ENCODE results near the gene ANGPT4.

Gene ANGPT4

GRCh38 chr20:887137-887536 lies 29.0 kb downstream of the ANGPT4 start:
- no peak for ATAC-seq (ENCODE audit: low read depth)
- H3K4me1 ChIP-seq (ENCODE audit: insufficient read depth, poor library complexity, severe bottlenecking), result peaks cover under 1% of the 10 kb centered on the region
- no peak for DNase-seq (ENCODE audit: low spot score)
- H3K4me3 ChIP-seq (ENCODE audit: severe bottlenecking), result no peak overlapping the region
- no peaks in the 10 kb centered on the region for H3K9me3 ChIP-seq (ENCODE audit: severe bottlenecking)
- no peaks in the 10 kb centered on the region for H3K27me3 ChIP-seq (ENCODE audit: insufficient read depth, poor library complexity, severe bottlenecking)
- TF ChIP-seq CTCF (IDR thresholded peaks at IDR 0.05; ENCODE audit: poor library complexity, severe bottlenecking), result peak; percentile 11
- H3K27ac ChIP-seq (ENCODE audit: poor library complexity, severe bottlenecking), result no peak overlapping the region
- no peaks in the 10 kb centered on the region for H3K36me3 ChIP-seq (ENCODE audit: low read depth)

GRCh38 chr20:884983-885952 lies 30.9 kb downstream of the ANGPT4 start:
- no peak overlapping the region for H3K4me3 ChIP-seq (ENCODE audit: severe bottlenecking)
- no peak for DNase-seq (ENCODE audit: low spot score)
- no peaks in the 10 kb centered on the region for H3K36me3 ChIP-seq (ENCODE audit: low read depth)
- 0 out of 3 replicates have a peak, but pooled peaks have one; percentile 18 for ATAC-seq (ENCODE audit: low read depth)
- H3K4me1 ChIP-seq (ENCODE audit: insufficient read depth, poor library complexity, severe bottlenecking), result peaks cover 8% of the 10 kb centered on the region
- H3K9me3 ChIP-seq (ENCODE audit: severe bottlenecking), result no peaks in the 10 kb centered on the region
- TF ChIP-seq CTCF (IDR thresholded peaks at IDR 0.05; ENCODE audit: poor library complexity, severe bottlenecking), result peak; percentile 9
- no peak overlapping the region for H3K27ac ChIP-seq (ENCODE audit: poor library complexity, severe bottlenecking)
- H3K27me3 ChIP-seq (ENCODE audit: insufficient read depth, poor library complexity, severe bottlenecking), result no peaks in the 10 kb centered on the region

DNA sequence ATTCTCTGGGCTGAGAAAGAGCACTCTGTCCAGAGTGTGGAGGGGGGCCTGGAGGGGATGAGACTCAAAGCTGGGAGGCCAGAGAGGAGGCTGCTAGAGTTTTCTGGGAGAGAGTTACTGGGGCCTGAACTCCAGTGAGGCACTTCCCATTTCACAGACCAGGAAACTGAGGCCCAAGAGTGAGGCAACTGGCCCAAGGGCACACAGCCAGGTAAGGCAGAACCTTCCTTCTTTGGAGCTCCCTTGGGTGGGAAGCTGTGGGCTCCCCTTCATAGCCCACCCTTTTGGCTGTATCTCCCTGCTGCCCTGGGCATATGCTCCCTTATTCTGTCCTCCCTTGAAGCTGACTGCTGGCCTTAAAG lies 34.4 kb downstream of the ANGPT4 start:
- no peak for ATAC-seq (ENCODE audit: low read depth)
- no peak overlapping the region for H3K4me3 ChIP-seq (ENCODE audit: severe bottlenecking)
- H3K27ac ChIP-seq (ENCODE audit: poor library complexity, severe bottlenecking), result peak overlapping the region; percentile 44
- no peaks in the 10 kb centered on the region for H3K27me3 ChIP-seq (ENCODE audit: insufficient read depth, poor library complexity, severe bottlenecking)
- H3K36me3 ChIP-seq (ENCODE audit: low read depth), result no peaks in the 10 kb centered on the region
- H3K9me3 ChIP-seq (ENCODE audit: severe bottlenecking), result no peaks in the 10 kb centered on the region
- H3K4me1 ChIP-seq (ENCODE audit: insufficient read depth, poor library complexity, severe bottlenecking), result peaks cover 8% of the 10 kb centered on the region
- TF ChIP-seq CTCF (IDR thresholded peaks at IDR 0.05; ENCODE audit: poor library complexity, severe bottlenecking), result no peak
- no peak for DNase-seq (ENCODE audit: low spot score)

- no peaks in the 10 kb centered on the region for H3K9me3 ChIP-seq (ENCODE audit: severe bottlenecking)
- no peak overlapping the region for H3K4me3 ChIP-seq (ENCODE audit: severe bottlenecking)
- H3K4me1 ChIP-seq (ENCODE audit: insufficient read depth, poor library complexity, severe bottlenecking), result peaks cover 8% of the 10 kb centered on the region
- no peaks in the 10 kb centered on the region for H3K36me3 ChIP-seq (ENCODE audit: low read depth)
- no peak for DNase-seq (ENCODE audit: low spot score)
- peak; percentile 93 for ATAC-seq (ENCODE audit: low read depth)
- TF ChIP-seq CTCF (IDR thresholded peaks at IDR 0.05; ENCODE audit: poor library complexity, severe bottlenecking), result no peak
- no peaks in the 10 kb centered on the region for H3K27me3 ChIP-seq (ENCODE audit: insufficient read depth, poor library complexity, severe bottlenecking)
- peak overlapping the region; percentile 44 for H3K27ac ChIP-seq (ENCODE audit: poor library complexity, severe bottlenecking)
Observed at GRCh38 chr20:881051-881782, 34.9 kb downstream of the ANGPT4 start.
